HL-60 (cell line): ENCODE measurements around the gene MRM1.

Source experiments
- DNase-seq, 2 experiments: peaks; one replicate each; pipeline ENCODE4 v3.0.0-alpha.2; 2010 to 2020; ENCODE audit warnings: low read depth in 1 of 2, low spot score in 1 of 2
- H3K27ac ChIP-seq: fragments of 250-450 bp; sonication (Bioruptor Pico); replicated peaks from 2 replicates; pipeline ENCODE4 v1.5.1; 2020; ENCODE audit warnings: mild to moderate bottlenecking, moderate library complexity
- H3K27me3 ChIP-seq: fragments of 250-450 bp; sonication (Bioruptor Pico); 2 replicates; pipeline ENCODE4 v1.5.1; 2021; ENCODE audit warnings: mild to moderate bottlenecking, moderate library complexity; ENCODE audit not compliant: insufficient read depth, poor library complexity, severe bottlenecking
- H3K4me3 ChIP-seq: replicated peaks from 2 replicates; pipeline ENCODE4 v1.5.1; 2011; ENCODE audit warnings: mild to moderate bottlenecking, control low read depth, low read length; ENCODE audit not compliant: insufficient read depth
- GABPA ChIP-seq: IDR thresholded peaks from 2 replicates; pipeline ENCODE4 v1.6.1; 2012; ENCODE audit warnings: low read depth
- POLR2AphosphoS5 ChIP-seq: IDR thresholded peaks from 2 replicates; pipeline ENCODE4 v1.6.1; 2012; ENCODE audit warnings: low read depth
- SPI1 ChIP-seq: IDR thresholded peaks from 2 replicates; pipeline ENCODE4 v1.6.1; 2012; ENCODE audit warnings: low read depth, mild to moderate bottlenecking, borderline replicate concordance
- TF ChIP-seq, protein P1 (sequence below): IDR thresholded peaks from 2 replicates; pipeline ENCODE4 v1.6.1; 2012; ENCODE audit warnings: low read depth; ENCODE audit not compliant: insufficient replicate concordance
- TF ChIP-seq, protein P2 (sequence below): IDR thresholded peaks from one replicate; pipeline ENCODE4 v1.5.1; 2011; ENCODE audit warnings: low read length, control low read depth, inconsistent platforms; ENCODE audit not compliant: insufficient read depth

The MRM1 gene

DNA sequence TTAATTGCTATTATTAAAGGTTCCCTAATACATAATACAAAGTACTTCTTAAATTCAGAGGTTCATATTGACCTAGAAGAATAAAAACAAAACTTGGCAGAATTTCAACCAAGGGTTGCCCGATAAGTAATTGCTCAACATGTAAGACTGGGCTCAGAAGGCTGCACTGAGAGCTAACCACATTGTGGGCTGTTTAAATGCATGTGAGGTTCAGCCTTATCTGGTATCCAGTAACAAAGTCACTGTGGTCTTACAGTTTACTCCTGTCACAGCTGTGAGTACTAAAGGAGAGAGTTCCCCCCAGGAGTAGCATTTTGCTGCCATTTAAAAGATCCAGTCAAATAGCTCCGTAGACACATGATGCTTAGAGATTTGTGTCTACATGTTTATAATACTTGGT, 11.3 kb upstream of the MRM1 start:
- Histone ChIP-seq H3K4me3 (no peak overlapping the region), H3K27me3 (no peaks in the 10 kb centered on the region), H3K27ac (peak overlapping the region; percentile 37)
- TF ChIP-seq POLR2AphosphoS5, result peak; percentile 78
- TF ChIP-seq, protein P1, sequence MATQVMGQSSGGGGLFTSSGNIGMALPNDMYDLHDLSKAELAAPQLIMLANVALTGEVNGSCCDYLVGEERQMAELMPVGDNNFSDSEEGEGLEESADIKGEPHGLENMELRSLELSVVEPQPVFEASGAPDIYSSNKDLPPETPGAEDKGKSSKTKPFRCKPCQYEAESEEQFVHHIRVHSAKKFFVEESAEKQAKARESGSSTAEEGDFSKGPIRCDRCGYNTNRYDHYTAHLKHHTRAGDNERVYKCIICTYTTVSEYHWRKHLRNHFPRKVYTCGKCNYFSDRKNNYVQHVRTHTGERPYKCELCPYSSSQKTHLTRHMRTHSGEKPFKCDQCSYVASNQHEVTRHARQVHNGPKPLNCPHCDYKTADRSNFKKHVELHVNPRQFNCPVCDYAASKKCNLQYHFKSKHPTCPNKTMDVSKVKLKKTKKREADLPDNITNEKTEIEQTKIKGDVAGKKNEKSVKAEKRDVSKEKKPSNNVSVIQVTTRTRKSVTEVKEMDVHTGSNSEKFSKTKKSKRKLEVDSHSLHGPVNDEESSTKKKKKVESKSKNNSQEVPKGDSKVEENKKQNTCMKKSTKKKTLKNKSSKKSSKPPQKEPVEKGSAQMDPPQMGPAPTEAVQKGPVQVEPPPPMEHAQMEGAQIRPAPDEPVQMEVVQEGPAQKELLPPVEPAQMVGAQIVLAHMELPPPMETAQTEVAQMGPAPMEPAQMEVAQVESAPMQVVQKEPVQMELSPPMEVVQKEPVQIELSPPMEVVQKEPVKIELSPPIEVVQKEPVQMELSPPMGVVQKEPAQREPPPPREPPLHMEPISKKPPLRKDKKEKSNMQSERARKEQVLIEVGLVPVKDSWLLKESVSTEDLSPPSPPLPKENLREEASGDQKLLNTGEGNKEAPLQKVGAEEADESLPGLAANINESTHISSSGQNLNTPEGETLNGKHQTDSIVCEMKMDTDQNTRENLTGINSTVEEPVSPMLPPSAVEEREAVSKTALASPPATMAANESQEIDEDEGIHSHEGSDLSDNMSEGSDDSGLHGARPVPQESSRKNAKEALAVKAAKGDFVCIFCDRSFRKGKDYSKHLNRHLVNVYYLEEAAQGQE, result no peak
- DNase-seq, result peak; percentile 85 to 91

DNA sequence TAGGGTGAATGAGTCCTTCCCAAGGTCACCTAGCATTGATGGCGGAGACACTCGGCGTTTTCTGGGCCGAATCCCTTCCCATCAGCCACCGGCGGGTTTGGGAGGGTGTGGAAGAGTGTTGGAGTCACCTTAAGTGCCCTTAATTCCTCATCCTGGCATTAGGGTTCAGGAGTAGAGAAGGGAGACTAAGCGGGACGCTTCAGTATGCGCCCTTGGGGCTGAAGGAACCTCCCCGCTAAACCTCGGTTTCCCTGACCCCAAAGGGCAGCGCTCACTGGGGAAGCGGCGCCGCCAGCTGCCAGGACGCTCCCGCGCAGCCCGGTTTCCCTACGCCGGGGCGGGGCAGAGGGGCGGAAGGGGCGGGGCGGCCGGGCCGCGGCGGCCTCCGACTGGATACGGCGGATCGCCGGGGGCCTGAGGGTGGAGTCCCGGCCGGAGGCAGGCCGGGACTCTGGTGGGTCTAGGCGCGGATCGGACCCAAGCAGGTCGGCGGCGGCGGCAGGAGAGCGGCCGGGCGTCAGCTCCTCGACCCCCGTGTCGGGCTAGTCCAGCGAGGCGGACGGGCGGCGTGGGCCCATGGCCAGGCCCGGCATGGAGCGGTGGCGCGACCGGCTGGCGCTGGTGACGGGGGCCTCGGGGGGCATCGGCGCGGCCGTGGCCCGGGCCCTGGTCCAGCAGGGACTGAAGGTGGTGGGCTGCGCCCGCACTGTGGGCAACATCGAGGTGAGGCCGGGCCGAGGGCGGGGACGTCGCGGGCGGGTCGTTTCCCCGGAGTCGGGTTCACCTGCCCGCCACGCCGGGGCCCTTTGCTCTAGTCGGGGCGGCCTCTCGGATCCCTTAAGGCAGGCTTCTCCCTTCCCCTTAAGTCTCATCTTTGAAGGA, 9.7 kb upstream of the MRM1 start, which contains the start of gene DHRS11:
Gene DHRS11, plus strand, starts transcription at position 446 of the 882 bp plus-strand sequence. Its CDS starts 131 bp downstream, at position 577.
- Histone ChIP-seq H3K27ac (peak within 1 kb of the TSS; percentile 50), H3K4me3 (peak within 1 kb of the TSS; percentile 69), H3K27me3 (no peaks in the 10 kb centered on the region)
- DNase-seq, result peak; percentile 58 to 78
- TF ChIP-seq POLR2AphosphoS5 (peak; percentile 63; the same call in 1 of the 2 replicates), GABPA (no peak), SPI1 (peak; percentile 9; the same call in 1 of the 2 replicates)
- TF ChIP-seq, protein P2, sequence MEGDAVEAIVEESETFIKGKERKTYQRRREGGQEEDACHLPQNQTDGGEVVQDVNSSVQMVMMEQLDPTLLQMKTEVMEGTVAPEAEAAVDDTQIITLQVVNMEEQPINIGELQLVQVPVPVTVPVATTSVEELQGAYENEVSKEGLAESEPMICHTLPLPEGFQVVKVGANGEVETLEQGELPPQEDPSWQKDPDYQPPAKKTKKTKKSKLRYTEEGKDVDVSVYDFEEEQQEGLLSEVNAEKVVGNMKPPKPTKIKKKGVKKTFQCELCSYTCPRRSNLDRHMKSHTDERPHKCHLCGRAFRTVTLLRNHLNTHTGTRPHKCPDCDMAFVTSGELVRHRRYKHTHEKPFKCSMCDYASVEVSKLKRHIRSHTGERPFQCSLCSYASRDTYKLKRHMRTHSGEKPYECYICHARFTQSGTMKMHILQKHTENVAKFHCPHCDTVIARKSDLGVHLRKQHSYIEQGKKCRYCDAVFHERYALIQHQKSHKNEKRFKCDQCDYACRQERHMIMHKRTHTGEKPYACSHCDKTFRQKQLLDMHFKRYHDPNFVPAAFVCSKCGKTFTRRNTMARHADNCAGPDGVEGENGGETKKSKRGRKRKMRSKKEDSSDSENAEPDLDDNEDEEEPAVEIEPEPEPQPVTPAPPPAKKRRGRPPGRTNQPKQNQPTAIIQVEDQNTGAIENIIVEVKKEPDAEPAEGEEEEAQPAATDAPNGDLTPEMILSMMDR, result no peak
- TF ChIP-seq, protein P1, result no peak

DNA sequence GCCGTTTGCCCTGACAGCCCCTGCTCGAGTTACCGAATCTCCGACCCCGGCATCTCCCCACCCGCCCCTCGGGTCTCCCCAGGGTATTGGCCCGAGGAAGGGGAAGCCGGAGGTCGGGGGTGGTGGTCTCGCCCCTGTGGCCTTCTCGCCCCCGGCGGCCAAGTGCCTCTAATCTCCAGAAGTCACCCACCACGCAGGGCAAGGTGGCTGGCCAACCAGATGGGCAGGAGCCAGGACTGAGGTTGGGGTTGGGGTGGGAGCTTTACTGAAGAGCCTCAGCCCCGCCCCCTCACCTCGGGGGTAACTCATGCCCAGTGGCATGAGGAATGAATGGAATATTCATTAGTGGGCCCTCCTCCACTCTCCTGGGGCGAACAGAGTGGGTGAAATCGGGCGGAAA, 9.1 kb upstream of the MRM1 start:
- Histone ChIP-seq H3K4me3 (peak overlapping the region; percentile 69), H3K27ac (peak overlapping the region; percentile 50), H3K27me3 (no peaks in the 10 kb centered on the region)
- DNase-seq, result no peak
- TF ChIP-seq POLR2AphosphoS5, result no peak
- no peak for TF ChIP-seq GABPA
- TF ChIP-seq, protein P2, result no peak
- no peak for TF ChIP-seq SPI1
- TF ChIP-seq, protein P1, result no peak
